ENCODE results near the gene ZNF35.

DNA sequence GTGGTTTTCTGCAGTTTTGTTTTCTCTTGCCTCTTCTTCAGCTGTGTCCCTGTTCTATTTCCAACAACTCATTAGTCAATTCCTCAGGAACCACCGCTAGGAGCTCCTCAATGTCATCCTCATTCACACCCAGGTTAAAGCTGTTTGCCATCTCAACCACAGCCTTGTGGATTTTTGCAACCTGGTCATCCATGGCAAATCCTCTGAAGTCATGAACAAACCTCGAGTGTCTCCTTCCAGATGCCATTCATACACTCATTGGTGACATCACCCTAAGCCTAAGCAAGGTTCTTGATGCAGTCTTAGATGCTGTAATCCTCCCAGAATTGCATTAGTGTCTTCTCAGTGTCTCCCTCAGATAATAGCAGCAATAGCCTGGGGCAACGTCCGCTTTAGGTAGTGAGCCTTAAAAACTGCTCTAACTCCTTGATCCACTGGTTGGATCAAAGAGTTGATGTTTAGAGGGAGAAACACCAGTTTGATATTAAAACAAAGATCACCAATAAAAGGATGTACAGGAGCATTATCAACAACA is 32.5 kb downstream of the ZNF35 start:
- TF ChIP-seq USF2 (IDR thresholded peaks at IDR 0.05; ENCODE audit: borderline replicate concordance, low read depth, low read length) (no peak), POLR2AphosphoS5 (IDR thresholded peaks at IDR 0.05; ENCODE audit: low read depth, low read length) (no peak), CTCF (IDR thresholded peaks at IDR 0.05) (no peak), FOXJ3 (CRISPR knock-in tag; IDR thresholded peaks at IDR 0.05) (no peak), RCOR1 (IDR thresholded peaks at IDR 0.05; ENCODE audit: low read length) (no peak), NRF1 (IDR thresholded peaks at IDR 0.05; ENCODE audit: low read depth, low read length) (no peak), YY1 (IDR thresholded peaks at IDR 0.05; ENCODE audit: low read depth) (no peak)

Measured in SK-N-SH (cell line).